ENCODE measurements around the gene MBD3L1. TPM values are rescaled to one million over a fixed set of nuclear protein-coding genes. Genes with fewer than 3 reads are reported as not detected.

MBD3L1 gene
- total RNA-seq, 1 experiment from 2014 or later: not detected

DNA sequence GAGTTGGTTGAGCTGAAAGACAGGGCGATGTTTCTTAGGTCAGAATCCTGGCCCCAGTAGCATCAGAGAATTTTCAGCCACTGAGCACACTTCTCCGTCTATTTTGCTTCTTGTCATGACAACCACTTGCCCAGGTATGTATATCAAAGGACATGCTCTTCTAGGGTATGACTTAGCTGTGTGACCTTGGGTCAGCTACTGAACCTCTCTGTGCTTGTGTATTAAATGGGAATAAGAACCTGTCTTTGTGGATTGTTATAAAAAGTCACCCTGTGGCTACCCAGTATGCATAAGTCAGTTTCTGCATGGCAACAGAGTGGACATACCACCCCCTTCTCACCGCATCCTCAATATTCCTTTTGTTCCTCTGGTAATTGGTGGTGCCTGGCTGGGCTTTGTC lies 26.1 kb downstream of the MBD3L1 start:
- H3K36me3 ChIP-seq (ENCODE audit: low read depth): peaks cover 8% of the 10 kb centered on the region; the same call in 1 of the 2 replicates
- no peak for DNase-seq
- H3K4me2 ChIP-seq: no peak overlapping the region
- no peaks in the 10 kb centered on the region for H3K4me1 ChIP-seq (replicated peaks; ENCODE audit: insufficient read depth)
- H3K9me3 ChIP-seq (ENCODE audit: insufficient read depth, low read depth): no peaks in the 10 kb centered on the region
- intact Hi-C loops (cut with micrococcal nuclease; ENCODE audit: unreplicated experiment): no loop called here
- H3K9me2 ChIP-seq (ENCODE audit: insufficient read depth): no peaks in the 10 kb centered on the region
- no TSS peak for BruUV-seq (replicated peaks)
- no peaks in the 10 kb centered on the region for H3K27me3 ChIP-seq (ENCODE audit: insufficient read depth, low read depth)
- no peak overlapping the region for H2AFZ ChIP-seq
- no peaks in the 10 kb centered on the region for H3K79me2 ChIP-seq (ENCODE audit: low read depth)
- no peak overlapping the region for H3K4me3 ChIP-seq
- H4K20me1 ChIP-seq (ENCODE audit: insufficient read depth): no peaks in the 10 kb centered on the region
- CTCF ChIA-PET: no interaction called here
- TF ChIP-seq CTCF (conservative IDR thresholded peaks at IDR 0.05) (no peak), EZH2 (IDR thresholded peaks at IDR 0.05; ENCODE audit: low read depth) (no peak)
- POLR2A ChIA-PET (ENCODE audit: unreplicated experiment): no interaction called here
- H3K27ac ChIP-seq: no peak overlapping the region
- no peaks in the 10 kb centered on the region; the same call in 1 of the 2 replicates for H3F3A ChIP-seq (ENCODE audit: insufficient read depth, low read depth)

DNA sequence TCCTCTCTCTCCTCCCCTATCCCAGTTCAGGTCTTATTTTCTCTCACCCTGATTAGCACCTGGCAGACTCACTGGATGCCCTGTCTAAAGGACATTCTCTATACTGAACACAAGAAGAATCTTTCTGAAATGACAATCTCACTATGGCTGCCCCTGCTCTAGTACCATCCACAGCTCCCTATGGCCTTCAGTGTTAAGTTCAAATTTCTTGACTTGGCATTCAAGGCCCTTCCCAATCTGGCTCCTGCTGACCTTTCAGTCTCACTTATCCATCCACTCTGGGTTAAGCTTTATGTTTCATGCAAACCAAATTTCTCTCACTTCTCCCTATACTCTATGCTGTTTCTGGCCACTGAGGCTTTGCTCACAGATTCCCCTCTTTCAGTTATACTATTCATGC lies 34.2 kb downstream of the MBD3L1 start:
- Histone ChIP-seq H3K36me3 (ENCODE audit: low read depth) (no peaks in the 10 kb centered on the region), H2AFZ (no peak overlapping the region), H3K9me3 (ENCODE audit: insufficient read depth, low read depth) (no peaks in the 10 kb centered on the region), H3K4me3 (no peak overlapping the region), H3K4me2 (no peak overlapping the region), H3F3A (ENCODE audit: insufficient read depth, low read depth) (no peaks in the 10 kb centered on the region; the same call in 1 of the 2 replicates), H3K79me2 (ENCODE audit: low read depth) (no peaks in the 10 kb centered on the region), H3K9me2 (ENCODE audit: insufficient read depth) (no peaks in the 10 kb centered on the region), H3K27ac (no peak overlapping the region), H3K27me3 (ENCODE audit: insufficient read depth, low read depth) (no peaks in the 10 kb centered on the region), H4K20me1 (ENCODE audit: insufficient read depth) (no peaks in the 10 kb centered on the region), H3K4me1 (replicated peaks; ENCODE audit: insufficient read depth) (no peaks in the 10 kb centered on the region)
- POLR2A ChIA-PET (ENCODE audit: unreplicated experiment): no interaction called here
- intact Hi-C loops (cut with micrococcal nuclease; ENCODE audit: unreplicated experiment): no loop called here
- no TSS peak for BruUV-seq (replicated peaks)
- CTCF ChIA-PET: no interaction called here
- DNase-seq: no peak
- TF ChIP-seq EZH2 (IDR thresholded peaks at IDR 0.05; ENCODE audit: low read depth): no peak
- no peak for TF ChIP-seq CTCF (conservative IDR thresholded peaks at IDR 0.05)

- no peaks in the 10 kb centered on the region for H4K20me1 ChIP-seq (ENCODE audit: insufficient read depth)
- no TSS peak for BruUV-seq (replicated peaks)
- no peaks in the 10 kb centered on the region for H3F3A ChIP-seq (ENCODE audit: insufficient read depth, low read depth)
- no peak overlapping the region for H2AFZ ChIP-seq
- H3K4me1 ChIP-seq (replicated peaks; ENCODE audit: insufficient read depth): no peaks in the 10 kb centered on the region
- H3K27ac ChIP-seq: no peak overlapping the region
- no peak overlapping the region for H3K4me2 ChIP-seq
- no peaks in the 10 kb centered on the region for H3K27me3 ChIP-seq (ENCODE audit: insufficient read depth, low read depth)
- no peak for TF ChIP-seq EZH2 (IDR thresholded peaks at IDR 0.05; ENCODE audit: low read depth)
- no peak for TF ChIP-seq CTCF (conservative IDR thresholded peaks at IDR 0.05)
- no peaks in the 10 kb centered on the region for H3K79me2 ChIP-seq (ENCODE audit: low read depth)
- no peak for DNase-seq
- no peaks in the 10 kb centered on the region for H3K9me2 ChIP-seq (ENCODE audit: insufficient read depth)
- H3K9me3 ChIP-seq (ENCODE audit: insufficient read depth, low read depth): no peaks in the 10 kb centered on the region
- intact Hi-C loops (cut with micrococcal nuclease; ENCODE audit: unreplicated experiment): no loop called here
- no peak overlapping the region for H3K4me3 ChIP-seq
- POLR2A ChIA-PET (ENCODE audit: unreplicated experiment): no interaction called here
- 0 out of 2 replicates have a peak, but pooled peaks cover 4% of the 10 kb centered on the region for H3K36me3 ChIP-seq (ENCODE audit: low read depth)
- CTCF ChIA-PET: no interaction called here
These were observed 45.9 kb downstream of the MBD3L1 start for GRCh38 chr19:8877854-8878705.

All from PC-9 (cell line).